Stomach (tissue), 19 donors: Measurements from ENCODE around the gene TP53I3. TPM values are rescaled to one million over a fixed set of nuclear protein-coding genes. Genes with fewer than 3 reads are reported as not detected.

Experiments used
- DNase-seq, 2 donors: peaks; one replicate each; pipeline versions ENCODE4 v3.0.0 to v3.0.0-alpha.2; 2013 to 2019
- H3K27ac ChIP-seq, 5 donors: fragments of 200-600 bp in 4 of 5; sonication (generic) in 4 of 5; one replicate each; pipeline ENCODE4 v1.5.1; 2013 to 2019; ENCODE audit warnings: mild to moderate bottlenecking in 1 of 5, moderate library complexity in 1 of 5
- H3K27me3 ChIP-seq, 3 donors: fragments of 200-600 bp; sonication (generic); one replicate each; pipeline ENCODE4 v1.5.1; 2017 to 2019; ENCODE audit warnings: mixed run types in 1 of 3
- H3K36me3 ChIP-seq, 4 donors: fragments of 200-600 bp; sonication (generic); 1 replicate in 3 of 4; 2 replicates in 1 of 4; pipeline ENCODE4 v1.5.1; 2016 to 2019
- H3K4me1 ChIP-seq, 4 donors: fragments of 200-600 bp; sonication (generic); one replicate each; pipeline ENCODE4 v1.5.1; 2016 to 2019
- H3K4me3 ChIP-seq, 4 donors: fragments of 200-600 bp; sonication (generic) in 3 of 4; one replicate each; pipeline ENCODE4 v1.5.1; 2016 to 2019; ENCODE audit warnings: mild to moderate bottlenecking in 1 of 4
- H3K9me3 ChIP-seq, 4 donors: fragments of 200-600 bp; sonication (generic); one replicate each; pipeline ENCODE4 v1.5.1; 2016 to 2019
- EP300 ChIP-seq: sonication (generic); formaldehyde crosslinking; IDR thresholded peaks from one replicate; pipeline ENCODE4 v1.6.1; 2017; ENCODE audit warnings: antibody characterized with exemption
- POLR2A ChIP-seq, 4 donors: fragments of 450-650 bp; IDR thresholded peaks; one replicate each; pipeline ENCODE4 v1.6.1; 2016; ENCODE audit warnings: antibody characterized with exemption in 4 of 4, control low read depth in 2 of 4, mild to moderate bottlenecking in 1 of 4, moderate library complexity in 1 of 4
- POLR2AphosphoS5 ChIP-seq, 3 donors: sonication (generic); formaldehyde crosslinking; IDR thresholded peaks; one replicate each; pipeline ENCODE4 v1.6.1; 2016; ENCODE audit warnings: antibody characterized with exemption in 3 of 3
- WGBS, 5 donors: extraction: QIAGEN DNeasy Blood & Tissue Kit in 3 of 5; methylation state at CpG; one replicate each; pipeline versions ENCODE4 v1.1.5 to v1.1.7; 2013 to 2018; 5-methylcytosine and 5-hydroxymethylcytosine counted together
- intact Hi-C: fragments of 100-400 bp; cut with DNase I; formaldehyde crosslinking; loops from one replicate; pipeline ENCODE4 v1.15.1; 2023; ENCODE audit warnings: low total_unique reads
- long read RNA-seq, 10 donors: transcript quantifications; one replicate each; lab custom pipeline, GENCODE V29; 2026
- polyA plus RNA-seq, 3 donors: library from polyadenylated mRNA; stranded (reverse); fragments of 200-250 nt; gene quantifications; one replicate each; pipeline ENCODE4 v1.2.3, GENCODE V29; 2013
- total RNA-seq, 5 donors: library from RNA; depleted of rRNA; stranded (reverse); fragments of >200 nt; gene quantifications; one replicate each; pipeline versions ENCODE4 v1.1.0 to v1.2.3, GENCODE V29; 2014 to 2016
- TF ChIP-seq, protein P1 (sequence below), 7 experiments: fragments of 450-650 bp in 4 of 7; fragments of 200-600 bp in 3 of 7; sonication (generic) in 3 of 7; IDR thresholded peaks; one replicate each; pipeline ENCODE4 v1.5.1; 2016 to 2019; ENCODE audit warnings: antibody characterized with exemption in 7 of 7, control low read depth in 2 of 7, mild to moderate bottlenecking in 1 of 7
- donor health status: healthy with polysubstance abuse.
- donor health status: Bipolar disorder and iron deficiency.
- donor health status: healthy.

Gene TP53I3, protein sequence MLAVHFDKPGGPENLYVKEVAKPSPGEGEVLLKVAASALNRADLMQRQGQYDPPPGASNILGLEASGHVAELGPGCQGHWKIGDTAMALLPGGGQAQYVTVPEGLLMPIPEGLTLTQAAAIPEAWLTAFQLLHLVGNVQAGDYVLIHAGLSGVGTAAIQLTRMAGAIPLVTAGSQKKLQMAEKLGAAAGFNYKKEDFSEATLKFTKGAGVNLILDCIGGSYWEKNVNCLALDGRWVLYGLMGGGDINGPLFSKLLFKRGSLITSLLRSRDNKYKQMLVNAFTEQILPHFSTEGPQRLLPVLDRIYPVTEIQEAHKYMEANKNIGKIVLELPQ
- 100 to 1,000 TPM in 1 of 5 donors, 10 to 100 TPM in 3, 1 to 10 TPM in 1; 9.3 to 103 (median 38.7) TPM for total RNA-seq
- 10 to 100 TPM; 23.7 to 66.6 (median 47.0) TPM for polyA plus RNA-seq
- long read RNA-seq, donor 1, partial matches to known transcripts, result 0 of 2 reads
- long read RNA-seq, donor 1, other reads (novel, unspliced or antisense), result 0 of 2 reads
- long read RNA-seq, donor 2, transcript TP53I3-202 (6 exons, 1,635 nt), result major isoform, 5 of 9 reads
- long read RNA-seq, donor 2, partial matches to known transcripts, result 0 of 9 reads
- long read RNA-seq, donor 2, other reads (novel, unspliced or antisense), result 0 of 9 reads
- long read RNA-seq, donor 3, transcript TP53I3-202 (6 exons, 1,635 nt), result major isoform, 6 of 15 reads
- long read RNA-seq, donor 3, partial matches to known transcripts, result 5 of 15 reads
- long read RNA-seq, donor 3, other reads (novel, unspliced or antisense), result 0 of 15 reads
- long read RNA-seq, donor 4, result 0 reads
- long read RNA-seq, donor 5, transcript TP53I3-202 (6 exons, 1,635 nt), result major isoform, 8 of 14 reads
- long read RNA-seq, donor 5, partial matches to known transcripts, result 5 of 14 reads
- long read RNA-seq, donor 5, other reads (novel, unspliced or antisense), result 0 of 14 reads
- long read RNA-seq, donor 6, result 0 reads
- long read RNA-seq, donor 7, transcript TP53I3-202 (6 exons, 1,635 nt), result major isoform, 7 of 12 reads
- long read RNA-seq, donor 7, partial matches to known transcripts, result 0 of 12 reads
- long read RNA-seq, donor 7, other reads (novel, unspliced or antisense), result 0 of 12 reads
- long read RNA-seq, donor 8, transcript TP53I3-202 (6 exons, 1,635 nt), result major isoform, 5 of 10 reads
- long read RNA-seq, donor 8, partial matches to known transcripts, result 0 of 10 reads
- long read RNA-seq, donor 8, other reads (novel, unspliced or antisense), result 0 of 10 reads
- long read RNA-seq, donor 9, partial matches to known transcripts, result 0 of 7 reads
- long read RNA-seq, donor 9, other reads (novel, unspliced or antisense), result 0 of 7 reads
- long read RNA-seq, donor 10, partial matches to known transcripts, result 0 of 4 reads
- long read RNA-seq, donor 10, other reads (novel, unspliced or antisense), result 0 of 4 reads

DNA sequence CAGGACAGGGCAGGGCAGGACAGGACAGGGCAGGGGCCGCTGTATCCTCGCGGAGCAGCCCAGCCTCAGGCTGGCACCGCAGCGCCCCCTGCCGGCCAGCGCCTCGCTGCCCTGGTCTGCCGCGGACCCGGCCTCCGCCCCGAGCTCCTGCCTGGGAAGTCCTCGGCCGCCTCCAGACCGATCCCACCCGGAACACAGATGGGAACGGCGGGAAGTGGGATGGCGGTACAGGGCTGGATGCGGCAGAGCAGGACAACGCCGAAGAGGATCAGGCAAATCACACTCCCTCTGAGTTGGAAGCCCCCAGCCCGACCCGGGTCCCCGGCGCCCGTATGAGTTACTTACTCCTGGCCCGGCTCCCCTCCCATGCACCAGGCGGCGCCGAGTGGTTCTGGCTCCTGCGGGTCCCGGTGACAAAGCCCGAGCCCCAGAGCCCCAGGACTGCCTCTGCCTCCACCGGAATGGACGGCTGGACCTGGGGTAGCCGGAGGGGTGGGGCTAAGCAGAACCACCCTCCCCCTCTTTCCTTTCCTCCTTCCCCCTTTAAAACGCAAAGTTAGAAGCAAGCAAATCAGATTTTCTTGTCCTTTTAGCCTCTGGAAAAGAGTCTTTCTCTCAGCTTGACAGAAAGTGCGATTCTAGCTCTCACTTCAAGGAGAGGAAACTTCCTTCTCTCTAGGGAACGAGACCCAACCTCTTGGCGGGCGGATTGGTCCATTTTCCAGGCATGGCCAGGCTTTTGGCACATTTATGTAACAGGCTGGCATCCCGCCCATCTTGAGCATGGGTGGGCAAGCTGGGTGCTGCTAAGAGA, at the start of gene TP53I3:
Gene TP53I3, minus strand, starts transcription at position 449 of the 814 bp plus-strand sequence. CDS start 508 bp downstream, outside the sequence.
- TF ChIP-seq POLR2AphosphoS5 (IDR thresholded peaks at IDR 0.05) (peak in 2 of 3 donors; percentile 77 to 78), POLR2A (IDR thresholded peaks at IDR 0.05) (peak in 1 of 4 donors; percentile 19), EP300 (no peak)
- TF ChIP-seq, protein P1, sequence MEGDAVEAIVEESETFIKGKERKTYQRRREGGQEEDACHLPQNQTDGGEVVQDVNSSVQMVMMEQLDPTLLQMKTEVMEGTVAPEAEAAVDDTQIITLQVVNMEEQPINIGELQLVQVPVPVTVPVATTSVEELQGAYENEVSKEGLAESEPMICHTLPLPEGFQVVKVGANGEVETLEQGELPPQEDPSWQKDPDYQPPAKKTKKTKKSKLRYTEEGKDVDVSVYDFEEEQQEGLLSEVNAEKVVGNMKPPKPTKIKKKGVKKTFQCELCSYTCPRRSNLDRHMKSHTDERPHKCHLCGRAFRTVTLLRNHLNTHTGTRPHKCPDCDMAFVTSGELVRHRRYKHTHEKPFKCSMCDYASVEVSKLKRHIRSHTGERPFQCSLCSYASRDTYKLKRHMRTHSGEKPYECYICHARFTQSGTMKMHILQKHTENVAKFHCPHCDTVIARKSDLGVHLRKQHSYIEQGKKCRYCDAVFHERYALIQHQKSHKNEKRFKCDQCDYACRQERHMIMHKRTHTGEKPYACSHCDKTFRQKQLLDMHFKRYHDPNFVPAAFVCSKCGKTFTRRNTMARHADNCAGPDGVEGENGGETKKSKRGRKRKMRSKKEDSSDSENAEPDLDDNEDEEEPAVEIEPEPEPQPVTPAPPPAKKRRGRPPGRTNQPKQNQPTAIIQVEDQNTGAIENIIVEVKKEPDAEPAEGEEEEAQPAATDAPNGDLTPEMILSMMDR (IDR thresholded peaks at IDR 0.05), result peak in 6 of 7 experiments; percentile 68 to 99 (median 97)
- peak; percentile 92 to 98 for DNase-seq
- Histone ChIP-seq H3K36me3 (peaks cover 0 to 48% (median 45%) of the 10 kb centered on the region in 4 donors), H3K27ac (peak within 1 kb of the TSS; percentile 88 to 94 (median 91)), H3K4me1 (peaks cover 8 to 30% (median 25%) of the 10 kb centered on the region in 4 donors), H3K9me3 (no peaks in the 10 kb centered on the region), H3K27me3 (no peaks in the 10 kb centered on the region), H3K4me3 (peak within 1 kb of the TSS; percentile 54 to 61 (median 56))
- WGBS, 5 donors, result 1% methylated on average over 17 to 44 of the region's 44 CpGs
- intact Hi-C loops, result loop anchor here (10.0 kb wide), 1 partner anchor 260 kb away; no protein-coding TSS in a partner anchor

DNA sequence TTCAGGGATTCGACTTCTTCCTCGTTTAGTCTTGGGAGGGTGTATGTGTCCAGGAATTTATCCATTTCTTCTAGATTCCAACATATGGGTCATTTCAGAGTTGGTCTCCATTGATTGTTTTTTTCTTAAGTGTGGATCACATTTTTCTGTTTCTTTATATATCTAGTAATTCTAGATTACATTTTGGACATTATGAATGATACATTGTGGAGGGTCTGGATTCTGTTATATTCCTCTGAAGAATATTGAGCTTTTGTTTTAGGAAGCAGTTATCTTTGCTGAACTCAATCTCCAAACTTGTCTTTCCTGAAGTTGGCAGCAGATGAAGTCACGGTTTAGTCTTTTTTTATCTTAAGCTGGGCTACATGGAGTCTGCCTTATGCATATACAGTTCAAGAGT, 47.9 kb upstream of the TP53I3 start:
- Histone ChIP-seq H3K4me3 (no peak overlapping the region), H3K4me1 (no peaks in the 10 kb centered on the region), H3K27me3 (no peaks in the 10 kb centered on the region), H3K27ac (no peak overlapping the region), H3K36me3 (no peaks in the 10 kb centered on the region), H3K9me3 (peaks cover 0 to 7% (median 3%) of the 10 kb centered on the region in 4 donors)
- intact Hi-C loops, result no loop called here
- no peak for DNase-seq
- TF ChIP-seq, protein P1 (IDR thresholded peaks at IDR 0.05), result no peak
- no peak for TF ChIP-seq POLR2A (IDR thresholded peaks at IDR 0.05)
- WGBS, 5 donors, result 96 to 99% (median 98%) methylated on average over 3 of the region's 3 CpGs

DNA sequence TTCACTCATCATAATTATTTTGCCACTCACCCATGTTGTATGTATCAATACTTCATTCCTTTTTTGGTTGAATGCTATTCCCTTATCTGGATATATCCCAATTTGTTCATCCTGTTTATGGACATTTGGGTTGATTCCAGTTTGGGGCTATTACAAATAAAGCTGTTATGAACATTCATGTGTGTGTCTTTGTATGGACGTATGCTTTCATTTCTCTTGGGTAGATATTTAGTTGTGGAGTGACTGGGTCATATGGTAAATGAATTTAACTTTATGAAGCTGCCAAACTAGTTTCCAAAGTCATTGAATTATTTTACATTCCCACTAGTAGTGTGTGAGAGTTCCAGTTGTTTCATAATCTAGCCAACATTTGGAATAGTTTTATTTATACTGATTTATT, 41.3 kb upstream of the TP53I3 start:
- Histone ChIP-seq H3K9me3 (no peaks in the 10 kb centered on the region), H3K27ac (no peak overlapping the region), H3K36me3 (no peaks in the 10 kb centered on the region), H3K4me3 (no peak overlapping the region), H3K4me1 (peaks cover 0 to 21% (median 15%) of the 10 kb centered on the region in 4 donors), H3K27me3 (no peaks in the 10 kb centered on the region)
- TF ChIP-seq POLR2AphosphoS5 (IDR thresholded peaks at IDR 0.05) (no peak), EP300 (no peak), POLR2A (IDR thresholded peaks at IDR 0.05) (no peak)
- TF ChIP-seq, protein P1 (IDR thresholded peaks at IDR 0.05), result no peak
- intact Hi-C loops, result no loop called here
- DNase-seq, result peak in 1 of 2 donors; percentile 38
- 14 to 46% (median 21%) methylated on average over 1 of the region's 1 CpG for WGBS, 5 donors
